ENCODE measurements around the gene CDH13. TPM values are rescaled to one million over a fixed set of nuclear protein-coding genes. Genes with fewer than 3 reads are reported as not detected.

The CDH13 gene
- total and polyA plus RNA-seq, 9 of the 15 experiments (the other 6 are each of a cell fraction or from before 2014, with no cell fraction given) = 0.03 TPM; not detected in 8

DNA sequence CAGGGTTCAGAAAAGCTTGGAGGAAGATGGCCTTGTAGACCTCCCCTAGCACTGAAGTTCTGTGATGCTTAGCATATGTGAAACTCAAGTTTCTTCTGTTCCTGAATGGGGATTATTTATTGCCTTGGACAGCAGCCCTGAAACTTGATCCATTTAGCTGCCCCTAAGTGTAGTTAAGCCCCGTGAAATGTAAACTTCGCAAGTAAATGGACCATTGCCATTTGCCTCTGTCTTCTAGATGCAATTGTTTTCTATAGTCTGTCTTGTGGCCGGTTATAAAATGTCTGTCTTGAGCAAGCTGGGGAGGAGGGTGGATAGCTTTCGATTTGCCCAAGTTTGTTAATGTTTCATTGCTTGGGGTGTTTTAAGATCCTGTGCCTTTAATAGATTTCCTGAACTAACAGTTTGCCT lies 261.8 kb downstream of the CDH13 start:
- ChIA-PET CTCF (ENCODE audit: low intra/inter-chr PET ratio) (no interaction called here), POLR2A (no interaction called here)
- H3K27ac ChIP-seq (ENCODE audit: extremely low read depth, low read depth, low read length) = no peak overlapping the region
- TF ChIP-seq ZNF449 (CRISPR knock-in tag; IDR thresholded peaks at IDR 0.05) (no peak), CEBPZ (IDR thresholded peaks at IDR 0.05; ENCODE audit: borderline replicate concordance, low read depth, low read length) (no peak), ZNF445 (CRISPR knock-in tag; IDR thresholded peaks at IDR 0.05; ENCODE audit: low read depth) (no peak), SNIP1 (IDR thresholded peaks at IDR 0.05; ENCODE audit: low read depth) (no peak), KLF1 (tag; IDR thresholded peaks at IDR 0.05) (no peak), ZNF124 (CRISPR knock-in tag; IDR thresholded peaks at IDR 0.05) (no peak)
- FAIRE-seq (no peak), ATAC-seq (no peak), DNase-seq (ENCODE audit: extremely low read depth in 1 of 4, low spot score in 3 of 4) (no peak)
- no peak overlapping the region for H2AFZ ChIP-seq (ENCODE audit: low read depth, low read length)
- no TSS peak for BruUV-seq (replicated peaks)
- no peaks in the 10 kb centered on the region for H3K4me1 ChIP-seq (replicated peaks in 1 of 2; ENCODE audit: control insufficient read depth in 2 of 2, insufficient read depth in 2 of 2, low read length in 2 of 2)
- 0% methylated on average over 4 of the region's 4 CpGs for WGBS (ENCODE audit: insufficient coverage, low coverage, missing lambda C conversion rate)
- H3K9me3 ChIP-seq (replicated peaks; ENCODE audit: control insufficient read depth, insufficient read depth, low read depth, low read length) = no peaks in the 10 kb centered on the region; the same call in 1 of the 2 replicates
- H3K9me1 ChIP-seq (ENCODE audit: control insufficient read depth, insufficient read depth, low read length) = no peaks in the 10 kb centered on the region
- intact Hi-C loops (cut with micrococcal nuclease) = no loop called here
- H3K4me2 ChIP-seq (ENCODE audit: insufficient read depth, low read length) = no peak overlapping the region
- H3K36me3 ChIP-seq (ENCODE audit: control insufficient read depth, insufficient read depth, low read length) = no peaks in the 10 kb centered on the region
- H3K27me3 ChIP-seq (ENCODE audit: control insufficient read depth in 2 of 2, insufficient read depth in 2 of 2, low read length in 2 of 2) = no peaks in the 10 kb centered on the region
- in situ Hi-C loops (cut with MboI) = no loop called here
- no peak overlapping the region for H3K9ac ChIP-seq (ENCODE audit: insufficient read depth in 1 of 2, low read depth in 2 of 2, low read length in 2 of 2)
- no peaks in the 10 kb centered on the region for H3K79me2 ChIP-seq (ENCODE audit: control insufficient read depth, insufficient read depth, low read length)
- H4K20me1 ChIP-seq (replicated peaks; ENCODE audit: control insufficient read depth, insufficient read depth, low read length) = no peaks in the 10 kb centered on the region
- no peak overlapping the region for H3K4me3 ChIP-seq

All from K562 (cell line).